NK-92 (cell line): ENCODE data around the gene PXDC1.
"Not testable (repeated sequence)": the region's sequence is repeated elsewhere in the genome, so short reads cannot be mapped to it uniquely, and the experiment has no call there.

Source experiments
- DNase-seq: peaks from one replicate; lab custom pipeline; 2025; ENCODE audit not compliant: unreplicated experiment; lab: John Stamatoyannopoulos, UW

The PXDC1 gene

DNA sequence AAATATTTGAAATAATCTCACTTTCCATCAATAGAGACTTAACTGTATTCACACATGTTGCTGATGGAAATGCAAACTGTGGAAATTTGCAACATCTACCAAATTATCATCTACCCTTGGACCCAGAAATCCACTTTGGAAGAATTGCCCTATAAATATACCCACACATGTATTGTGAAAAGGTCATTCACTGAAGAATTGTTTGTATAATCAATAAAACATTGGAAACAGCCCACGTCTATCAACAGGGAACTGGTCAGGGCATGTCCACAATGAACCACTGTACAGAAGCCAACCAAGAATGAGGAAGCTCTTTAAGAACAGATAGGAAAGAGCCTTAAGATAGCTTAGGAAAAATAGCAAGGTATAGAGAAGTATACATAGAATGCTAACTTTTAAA is 36.2 kb downstream of the PXDC1 start:
- no peak for DNase-seq

DNA sequence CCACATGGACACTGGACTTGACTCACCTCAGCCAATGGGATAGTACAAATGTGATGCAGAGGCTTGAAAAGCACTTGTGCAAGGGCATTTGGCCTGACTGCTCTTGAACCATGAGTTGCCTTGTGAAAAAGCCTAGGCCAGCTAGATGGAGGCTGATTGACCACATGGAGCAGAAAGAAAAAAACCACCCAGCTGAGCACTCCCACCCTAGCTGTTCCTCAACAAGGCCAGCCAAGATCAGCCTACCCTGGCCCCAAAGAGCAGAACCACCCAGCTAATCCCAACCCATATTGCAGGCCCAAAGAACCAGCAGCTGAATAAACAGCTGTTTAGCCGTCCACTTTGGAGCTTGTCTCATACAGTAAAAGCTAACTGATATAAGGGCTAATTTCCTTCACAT is 36.7 kb downstream of the PXDC1 start:
- DNase-seq = no peak

DNA sequence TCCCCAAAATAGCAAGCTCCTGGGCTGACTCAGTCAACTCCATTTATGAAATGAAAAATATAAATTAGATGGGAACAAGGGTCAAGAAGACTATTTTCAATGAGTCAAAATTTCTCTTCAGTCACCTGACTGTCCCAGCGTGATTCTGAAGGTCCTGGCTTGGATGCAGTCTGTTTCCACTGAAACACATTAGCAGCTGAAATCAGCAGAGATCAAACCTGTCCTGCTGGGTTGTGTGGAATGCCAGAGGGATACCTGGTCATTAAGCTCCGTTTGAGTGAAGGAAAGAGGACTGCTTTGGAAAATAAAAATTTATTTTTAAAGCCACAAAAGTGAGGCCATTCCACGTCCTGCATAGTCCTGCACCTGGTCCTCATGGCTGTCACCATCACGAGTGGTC is 37.4 kb downstream of the PXDC1 start:
- no peak for DNase-seq

DNA sequence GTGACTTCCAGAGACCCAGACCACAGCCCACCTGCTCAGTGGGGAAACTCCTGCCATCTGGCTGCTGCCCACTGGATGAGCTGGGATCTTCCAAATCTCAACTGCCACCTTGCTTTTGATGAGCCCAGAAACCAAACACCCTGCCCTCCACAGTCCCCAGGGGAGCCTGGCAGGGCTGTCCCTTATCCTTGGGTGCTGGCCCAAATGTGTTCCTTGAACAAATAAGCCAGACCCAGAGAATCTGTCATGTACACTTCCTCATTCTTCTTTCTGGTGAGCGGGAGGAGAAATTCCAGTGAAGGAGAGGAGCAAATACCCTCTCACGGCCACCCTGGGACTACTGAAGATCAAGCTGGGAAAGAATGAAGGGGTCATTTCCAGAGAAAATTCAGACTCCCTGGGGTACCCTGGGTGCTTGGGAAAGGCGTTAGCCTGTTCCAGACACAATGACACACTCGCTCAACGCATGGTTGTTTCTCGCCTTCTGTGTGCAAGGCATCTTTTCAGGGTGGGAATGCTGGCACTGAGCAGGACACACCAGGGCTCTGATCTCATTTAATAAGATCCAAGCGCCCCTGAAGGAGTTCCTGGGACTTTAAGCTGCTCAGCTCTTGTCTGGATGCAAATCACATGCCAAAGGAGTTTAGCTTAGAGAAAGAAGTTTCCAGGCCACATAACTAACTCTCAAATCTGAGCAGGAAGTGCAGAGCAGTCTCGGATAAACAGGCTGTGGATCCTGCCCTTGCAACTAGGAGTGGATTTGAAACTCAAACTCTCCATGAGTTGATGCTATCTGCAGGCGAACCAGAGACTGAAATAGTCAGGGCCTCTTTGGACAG is 38.5 kb downstream of the PXDC1 start:
- no peak for DNase-seq

DNA sequence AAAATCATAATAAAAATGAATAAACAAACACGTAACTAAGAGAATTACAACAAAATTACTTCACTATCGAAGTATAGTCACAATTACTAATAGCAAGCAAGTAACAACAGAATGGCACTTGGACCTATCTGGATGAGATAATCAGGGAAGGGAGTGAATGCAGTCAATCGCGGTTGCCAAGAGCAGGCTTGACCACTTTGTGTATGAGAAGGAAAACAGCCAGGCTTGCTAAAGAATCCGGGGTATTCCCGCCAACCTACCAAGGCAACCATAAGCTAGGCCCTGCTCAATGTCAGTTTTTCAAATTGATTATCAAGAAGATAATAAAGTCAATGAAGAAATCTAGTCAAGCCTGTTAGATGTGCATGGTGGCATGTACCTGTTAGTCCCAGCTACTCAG is 39.7 kb downstream of the PXDC1 start:
- DNase-seq = no peak

DNA sequence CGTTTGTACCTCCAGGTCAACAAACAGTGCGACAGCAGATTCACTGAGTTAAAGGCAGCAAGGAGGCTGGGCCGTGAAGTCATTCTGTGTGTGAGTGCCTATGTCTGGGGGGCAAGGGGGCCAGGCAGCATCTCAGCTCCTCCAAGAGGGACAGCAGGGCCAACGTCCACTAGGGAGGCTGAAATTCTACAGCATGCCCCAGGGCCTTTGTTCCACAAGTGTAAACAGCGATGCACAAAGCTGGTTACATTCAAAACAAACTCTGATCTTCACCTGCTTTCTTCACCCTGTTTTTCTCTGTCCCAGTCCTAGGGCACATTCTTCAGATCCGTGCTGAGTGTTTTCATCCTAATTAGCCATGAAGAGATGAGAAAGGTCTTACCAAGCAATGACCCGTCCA is 41.1 kb downstream of the PXDC1 start:
- DNase-seq = no peak

DNA sequence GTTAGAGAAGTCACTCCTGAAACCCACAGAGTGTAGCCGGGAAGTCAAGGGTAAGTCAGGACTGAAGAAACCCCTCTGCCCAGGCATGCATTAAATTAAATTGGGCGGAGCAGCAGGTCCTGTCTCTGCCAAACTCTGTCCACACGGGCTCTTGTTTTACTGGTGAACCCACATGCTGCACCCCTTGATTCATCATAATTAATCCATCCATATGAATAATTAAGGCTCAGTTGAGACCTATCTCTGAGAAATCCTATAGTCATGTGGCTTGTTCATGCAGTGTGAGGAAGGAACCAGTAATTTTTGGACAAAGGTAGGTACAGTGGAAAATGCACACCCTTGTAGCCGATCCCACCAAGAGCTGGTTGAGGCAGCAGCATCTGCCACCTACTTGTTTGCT is 43.0 kb downstream of the PXDC1 start:
- DNase-seq = no peak

DNA sequence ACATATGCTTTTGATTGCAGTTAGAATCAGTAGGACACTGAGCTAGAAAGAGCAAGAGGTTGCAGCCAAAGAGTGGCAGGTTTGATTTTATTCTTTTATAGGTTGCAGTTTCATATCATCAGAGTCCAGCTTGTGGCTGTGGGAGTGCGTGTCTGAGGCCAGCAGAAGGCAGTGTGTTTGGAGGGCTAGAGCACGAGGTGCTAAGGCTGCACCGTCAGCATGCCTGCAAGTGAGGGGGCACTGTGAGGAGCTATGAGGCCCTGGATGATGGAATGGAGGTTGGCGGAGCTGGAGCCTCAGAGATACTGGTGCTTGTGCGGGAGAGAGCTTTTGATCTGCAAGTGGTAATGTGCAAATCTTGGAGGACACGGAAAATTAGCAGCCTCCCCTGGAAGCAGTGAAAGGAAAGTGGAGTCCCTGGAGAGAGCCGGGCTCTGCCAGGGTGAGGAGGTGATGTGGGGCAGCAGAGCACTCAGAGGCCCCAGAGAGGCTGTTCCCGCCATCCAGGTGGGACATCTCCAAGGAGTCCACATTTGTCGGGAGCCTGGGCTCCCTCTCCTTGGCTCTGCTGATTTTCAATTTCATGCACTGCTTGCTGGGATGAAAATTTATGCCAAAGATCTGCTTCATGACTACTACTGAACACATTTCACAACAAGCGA is 43.6 kb downstream of the PXDC1 start:
- DNase-seq = no peak

DNA sequence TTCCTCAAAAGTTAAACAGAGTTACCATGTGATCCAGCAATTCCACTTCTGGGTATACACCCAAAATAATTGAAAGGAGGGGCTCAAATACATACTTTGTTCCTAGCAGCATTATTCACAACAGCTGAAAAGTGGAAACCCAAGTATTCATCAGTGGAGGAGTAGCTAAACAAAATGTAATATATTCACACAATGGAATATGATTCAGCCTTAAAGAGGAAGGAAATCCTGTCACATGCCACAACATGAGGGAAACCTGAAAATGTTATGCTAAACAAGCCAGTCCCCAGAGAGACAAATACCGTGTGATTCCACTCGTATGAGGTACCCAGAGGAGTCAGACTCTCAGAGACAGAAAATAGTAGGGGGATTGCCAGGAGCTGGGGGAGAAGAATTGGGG is 44.5 kb downstream of the PXDC1 start:
- no peak for DNase-seq

DNA sequence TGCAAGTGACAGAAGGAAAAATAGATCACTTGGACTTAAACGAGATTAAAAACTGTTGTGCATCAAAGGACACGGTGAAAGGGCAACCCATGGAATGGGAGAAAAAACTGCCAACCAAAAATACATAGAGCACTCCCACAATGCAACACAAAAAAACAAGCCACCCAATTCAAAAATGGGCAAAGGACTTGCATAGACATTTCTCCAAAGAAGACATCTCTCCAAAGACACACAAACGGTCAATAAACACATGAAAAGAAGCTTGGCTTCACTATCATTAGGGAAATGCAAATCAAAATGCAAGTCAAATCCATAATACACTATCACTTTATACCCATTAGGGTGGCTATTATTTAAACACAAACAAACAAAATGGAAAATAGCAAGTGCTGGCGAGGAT is 45.0 kb downstream of the PXDC1 start:
- no peak for DNase-seq

DNA sequence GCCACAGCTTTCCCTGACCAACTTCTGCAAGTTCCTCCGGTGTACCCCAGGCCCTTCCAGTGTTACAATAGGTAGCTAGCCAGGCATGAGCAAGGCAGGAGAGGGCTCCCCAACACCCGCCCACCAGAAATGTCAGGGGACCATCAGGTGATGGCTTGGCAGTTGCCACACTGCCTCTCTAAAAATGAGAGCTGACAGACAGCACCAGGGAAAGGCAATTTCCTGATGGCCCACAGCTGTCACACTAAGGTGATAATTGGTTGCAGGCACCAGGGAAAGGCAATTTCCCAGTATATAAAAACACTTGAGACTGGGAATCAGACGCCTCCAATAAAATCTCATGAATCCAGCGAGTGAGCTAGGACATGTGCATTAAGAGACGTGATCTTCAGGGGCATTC is 49.9 kb downstream of the PXDC1 start:
- no peak for DNase-seq

DNA sequence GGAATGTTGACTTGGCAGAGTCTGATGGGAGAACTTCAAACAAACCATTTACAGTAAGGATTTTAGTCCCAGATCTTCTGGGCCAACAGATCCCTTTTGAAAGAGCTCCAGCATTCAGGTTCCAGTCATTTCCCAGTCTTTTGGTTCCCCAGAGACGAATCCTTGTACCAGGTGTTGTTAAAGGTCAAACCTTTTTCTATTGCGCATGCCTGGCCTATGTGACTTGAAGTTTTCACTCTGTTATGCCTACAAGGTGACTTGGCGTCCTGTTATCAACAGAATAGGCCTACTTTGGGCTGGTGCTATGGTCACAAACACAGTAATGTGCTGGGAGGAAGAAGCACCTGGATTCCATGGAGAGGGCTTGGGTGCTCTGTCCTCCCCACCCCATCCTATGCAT is 52.3 kb downstream of the PXDC1 start:
- DNase-seq = no peak

DNA sequence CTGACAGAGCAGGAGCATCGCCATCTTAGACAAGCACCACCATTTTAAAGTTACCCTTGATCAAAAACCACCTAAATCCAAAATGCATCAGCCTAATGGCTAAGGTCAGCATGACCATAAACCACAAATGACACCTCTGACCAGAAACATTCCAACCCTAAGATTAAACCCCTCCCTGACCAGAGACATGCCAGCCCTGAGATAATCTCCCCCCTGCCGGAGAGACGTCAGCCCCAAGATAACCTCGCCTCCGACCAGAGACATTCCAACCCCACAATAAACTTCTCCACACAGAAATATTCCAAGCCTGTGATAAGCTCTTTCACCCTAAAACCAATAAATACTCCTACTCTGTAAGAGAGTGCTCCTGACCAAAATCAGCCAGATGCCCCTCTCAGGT is 53.5 kb downstream of the PXDC1 start:
- no peak for DNase-seq

DNA sequence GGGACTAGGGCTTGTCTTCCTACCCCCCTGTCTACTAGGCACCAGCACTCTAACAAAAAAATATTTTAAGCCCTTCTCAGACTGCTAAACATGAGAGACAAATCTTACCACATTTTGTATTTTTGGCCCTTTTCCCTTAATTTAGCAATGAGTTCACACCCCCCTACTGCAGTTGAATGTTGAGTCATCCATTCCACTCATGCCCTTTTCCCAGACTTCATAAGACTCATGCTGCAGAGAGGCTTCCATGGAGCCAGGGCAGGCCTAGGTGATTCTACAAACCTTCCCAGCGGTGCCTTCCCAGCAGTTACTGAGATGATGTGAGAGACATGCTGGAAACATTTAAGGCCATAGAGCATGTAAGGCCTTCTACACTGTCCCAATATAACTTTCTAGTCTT is 53.9 kb downstream of the PXDC1 start:
- DNase-seq = no peak

DNA sequence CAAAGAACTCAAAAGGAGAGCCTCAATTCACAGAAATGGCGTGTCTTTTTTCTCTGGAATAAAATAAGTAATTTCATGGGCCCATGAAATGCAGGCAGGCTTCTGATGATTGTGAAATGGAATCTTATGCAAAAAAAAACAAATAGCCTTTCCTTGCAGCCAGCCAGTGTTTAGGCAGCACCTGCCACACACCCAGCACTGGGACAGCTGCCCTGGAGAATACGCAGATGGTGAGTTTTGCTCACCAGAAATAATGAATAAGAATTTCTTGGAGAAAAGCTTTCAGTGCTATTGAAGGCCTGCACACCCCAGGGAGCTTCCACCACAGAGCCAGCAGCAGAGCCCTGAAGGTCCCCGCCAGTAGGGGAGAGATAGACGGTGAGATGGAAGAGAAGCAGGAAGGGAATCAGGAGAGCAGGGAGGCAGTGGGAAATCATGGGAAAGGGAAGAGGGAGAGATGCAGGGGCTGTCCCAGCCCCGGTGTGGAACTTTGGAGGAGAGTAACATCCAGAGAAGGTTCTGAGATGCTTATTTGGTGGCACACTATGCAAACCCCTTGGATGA is 54.9 kb downstream of the PXDC1 start:
- DNase-seq = no peak

DNA sequence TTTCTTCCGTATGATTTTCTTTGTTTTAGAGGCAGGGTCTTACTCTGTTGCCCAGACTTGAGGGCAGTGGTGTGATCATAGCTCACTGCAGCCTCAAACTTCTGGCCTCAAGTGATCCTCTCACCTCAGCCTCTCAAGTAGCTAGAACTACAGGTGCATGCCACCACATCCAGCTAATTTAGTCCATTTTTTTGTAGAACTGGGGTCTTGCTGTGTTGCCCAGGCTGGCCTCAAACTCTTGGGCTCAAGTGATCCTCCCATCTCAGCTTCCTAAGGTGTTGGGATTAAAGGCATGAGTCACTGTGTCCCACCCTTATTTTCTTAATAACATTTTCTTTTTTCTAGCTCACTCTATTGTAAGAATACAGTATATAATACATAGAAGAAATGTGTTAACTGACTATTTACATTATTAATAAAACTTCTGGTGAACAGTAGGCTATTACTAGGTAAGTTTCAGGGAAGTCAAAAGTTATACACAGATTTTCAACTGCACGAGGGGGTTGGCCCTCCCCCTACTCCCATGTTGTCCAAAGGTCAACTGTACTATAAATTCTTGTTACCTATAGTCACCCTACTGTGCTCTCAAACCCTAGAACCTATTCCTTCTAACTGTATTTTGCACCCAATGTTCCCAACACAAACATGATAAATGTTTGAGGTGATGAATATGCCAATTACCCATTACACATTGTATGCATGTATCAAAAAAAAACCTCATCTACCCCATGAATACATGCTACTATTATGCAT is 56.3 kb downstream of the PXDC1 start:
- no peak for DNase-seq

DNA sequence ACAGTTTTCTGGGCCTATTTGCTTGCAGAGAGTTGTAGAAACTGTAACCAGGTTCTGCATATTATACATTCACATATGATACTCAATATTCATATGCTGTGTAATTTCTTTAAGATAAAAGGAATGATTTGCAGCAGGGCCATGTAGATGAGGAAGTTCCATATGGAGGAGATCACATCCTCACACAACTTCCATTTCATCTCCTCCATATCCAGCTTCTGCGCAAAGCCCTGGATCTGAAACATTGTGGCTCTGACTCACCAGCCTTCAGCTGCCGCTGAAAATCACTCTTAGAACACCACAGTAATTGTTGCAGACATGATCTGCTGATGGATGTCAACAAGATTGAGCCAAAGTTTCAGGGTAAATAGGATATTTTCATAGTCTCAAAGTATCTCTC is 57.7 kb downstream of the PXDC1 start:
- DNase-seq = no peak

DNA sequence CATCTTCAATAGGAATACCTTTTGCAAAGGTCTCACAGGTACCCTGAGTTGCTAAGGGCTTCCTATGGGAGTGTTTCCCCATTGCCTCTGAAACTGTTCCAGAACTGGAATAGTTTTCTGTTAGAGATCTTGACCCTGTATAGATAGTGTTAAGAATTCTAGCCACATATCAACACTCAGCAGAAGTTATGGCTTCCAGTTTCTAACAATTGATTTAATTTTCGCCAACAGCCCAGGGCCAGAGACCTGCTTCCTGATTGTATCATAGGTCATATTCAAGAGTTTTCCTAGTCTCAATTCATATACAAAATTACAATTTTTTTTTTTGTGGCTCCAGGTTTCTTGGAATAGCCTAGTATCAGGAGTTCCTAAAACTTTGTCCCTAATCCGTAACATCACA is 61.0 kb downstream of the PXDC1 start:
- no peak for DNase-seq

DNA sequence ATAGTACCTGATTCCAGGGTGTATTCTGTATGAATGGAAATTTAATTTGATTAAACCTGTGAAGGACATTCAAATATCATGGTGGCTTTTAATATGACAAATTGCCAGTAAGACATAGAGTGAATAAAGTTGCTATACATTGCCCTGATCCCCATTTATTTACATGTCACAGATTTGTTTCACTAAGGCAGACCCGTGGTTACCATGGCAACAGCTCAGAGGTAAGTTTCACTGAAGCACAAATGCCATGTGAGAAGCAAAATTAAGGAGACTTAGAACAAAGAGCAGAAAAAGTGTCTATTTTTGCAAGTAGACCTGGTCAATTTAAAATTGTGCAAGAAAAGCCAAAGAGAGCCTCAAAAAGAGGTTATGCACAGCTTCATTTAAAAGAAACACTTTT is 63.7 kb downstream of the PXDC1 start:
- DNase-seq = no peak

DNA sequence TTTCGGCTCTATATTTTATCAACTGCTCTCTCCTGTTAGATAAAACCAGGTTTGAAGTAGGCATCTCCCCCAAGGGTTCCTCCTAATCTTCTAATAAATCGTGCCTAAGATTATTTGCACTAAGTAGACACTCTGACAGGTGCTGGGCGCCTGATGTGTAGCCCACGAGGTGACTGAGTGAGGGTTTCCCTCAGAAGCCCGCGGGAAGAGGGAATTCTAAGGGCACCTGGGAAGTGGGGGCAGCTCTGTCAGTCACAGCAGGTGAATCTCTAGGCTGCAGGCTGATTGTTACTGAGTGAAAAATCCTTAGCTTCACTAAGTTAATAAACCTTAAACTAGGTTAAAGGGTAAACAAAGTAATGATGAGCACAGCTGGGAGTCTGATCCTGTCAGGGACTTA is 68.2 kb downstream of the PXDC1 start:
- DNase-seq = no peak

DNA sequence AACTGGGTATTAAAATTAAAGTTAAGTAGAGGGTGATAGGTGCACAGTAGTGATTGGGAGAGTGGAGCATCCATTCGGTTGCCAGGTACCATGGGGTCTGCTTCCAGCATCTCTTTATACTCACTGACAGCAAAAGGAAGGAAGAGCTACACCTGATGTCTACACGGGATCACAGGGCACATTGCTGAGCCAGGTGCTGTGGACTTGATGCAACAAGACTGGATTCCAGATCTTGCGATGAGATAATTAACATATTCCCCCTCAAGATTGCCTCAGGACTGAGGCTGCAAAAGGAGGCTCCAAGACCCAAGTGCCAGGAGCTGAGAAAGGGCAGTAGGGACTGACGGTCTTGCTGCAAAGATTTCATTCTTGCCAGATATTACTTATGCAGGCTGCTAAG is 72.6 kb downstream of the PXDC1 start:
- no peak for DNase-seq

DNA sequence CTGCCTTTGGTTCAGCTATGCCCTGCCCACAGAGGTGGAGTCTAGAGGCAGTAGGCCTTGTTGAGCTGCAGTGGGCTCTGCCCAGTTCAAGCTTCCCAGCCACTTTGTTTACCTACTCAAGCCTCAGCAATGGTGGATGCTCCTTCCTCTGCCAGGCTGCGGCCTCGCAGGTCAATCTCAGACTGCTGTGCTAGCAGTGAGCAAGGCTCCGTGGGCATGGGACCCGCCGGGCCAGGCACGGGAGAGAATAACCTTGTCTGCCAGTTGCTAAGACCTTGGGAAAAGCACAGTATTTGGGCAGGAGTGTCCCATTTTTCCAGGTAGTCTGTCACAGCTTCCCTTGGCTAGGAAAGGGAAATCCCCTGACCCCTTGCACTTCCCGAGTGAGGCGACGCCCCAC is 73.8 kb downstream of the PXDC1 start:
- DNase-seq = not testable (repeated sequence)
